ENCODE data around the gene SLC25A10. TPM values are rescaled to one million over a fixed set of nuclear protein-coding genes. Genes with fewer than 3 reads are reported as not detected.

Gene SLC25A10
- total and polyA plus RNA-seq, 2 donors (not counting 3 experiments of a cell fraction or from before 2014, with no cell fraction given) = 16.7 to 17.2 TPM

GRCh38 chr17:81717049-81717765 lies 5.1 kb downstream of the SLC25A10 start:
- Histone ChIP-seq H2AFZ (ENCODE audit: low read depth, low read length) (no peak overlapping the region), H3K4me1 (ENCODE audit: control insufficient read depth, extremely low read depth, insufficient read depth, low read length) (peaks cover 4% of the 10 kb centered on the region), H3K36me3 (ENCODE audit: control insufficient read depth in 2 of 2, extremely low read depth in 1 of 2, insufficient read depth in 2 of 2, low read length in 2 of 2) (no peaks in the 10 kb centered on the region), H4K20me1 (replicated peaks; ENCODE audit: control insufficient read depth, extremely low read depth, insufficient read depth, low read length) (no peaks in the 10 kb centered on the region), H3K9ac (replicated peaks; ENCODE audit: extremely low read depth, insufficient read depth, low read length) (no peak overlapping the region), H3K9me1 (replicated peaks; ENCODE audit: control insufficient read depth, extremely low read depth, insufficient read depth, low read length) (no peaks in the 10 kb centered on the region), H3K4me3 (replicated peaks in 1 of 3; ENCODE audit: insufficient read depth in 1 of 3, low read depth in 1 of 3, low read length in 3 of 3) (no peak overlapping the region), H3K9me3 (replicated peaks; ENCODE audit: control insufficient read depth, insufficient read depth, low read length) (no peaks in the 10 kb centered on the region), H3K27ac (ENCODE audit: insufficient read depth, low read depth, low read length) (no peak overlapping the region), H3K27me3 (ENCODE audit: control insufficient read depth in 2 of 2, insufficient read depth in 2 of 2, low read length in 2 of 2) (no peaks in the 10 kb centered on the region), H3K4me2 (ENCODE audit: insufficient read depth, low read length) (no peak overlapping the region), H3K79me2 (ENCODE audit: control insufficient read depth, insufficient read depth, low read length) (no peaks in the 10 kb centered on the region)
- BruUV-seq (replicated peaks) = no TSS peak
- POLR2A ChIA-PET = no interaction called here
- TF ChIP-seq GATA2 (IDR thresholded peaks at IDR 0.05; ENCODE audit: insufficient read depth, insufficient read length, low read depth, low read length) = no peak
- no peak for TF ChIP-seq MYC (IDR thresholded peaks at IDR 0.05; ENCODE audit: low read depth, low read length)
- TF ChIP-seq JUN (IDR thresholded peaks at IDR 0.05; ENCODE audit: borderline replicate concordance, insufficient read depth, insufficient read length, low read depth) = no peak
- no peak for TF ChIP-seq MAX (IDR thresholded peaks at IDR 0.05; ENCODE audit: insufficient read depth, insufficient read length)
- no peak for TF ChIP-seq EZH2 (IDR thresholded peaks at IDR 0.05; ENCODE audit: borderline replicate concordance, low read depth, low read length, severe bottlenecking)
- TF ChIP-seq FOS (IDR thresholded peaks at IDR 0.05; ENCODE audit: borderline replicate concordance, insufficient read depth, low read length) = no peak
- no peak for TF ChIP-seq CTCF (IDR thresholded peaks at IDR 0.05; ENCODE audit: extremely low read depth in 1 of 2, insufficient read depth in 1 of 2, low read depth in 1 of 2, low read length in 2 of 2)
- no peak for TF ChIP-seq POLR2AphosphoS5 (IDR thresholded peaks at IDR 0.05; ENCODE audit: insufficient read depth, low read depth, low read length)
- TF ChIP-seq POLR2A (IDR thresholded peaks at IDR 0.05; ENCODE audit: low read depth, low read length) = no peak
- intact Hi-C loops (cut with micrococcal nuclease) (no loop called here), dilution Hi-C loops (cut with MboI; ENCODE audit: extremely low pct_ligation_motif_present, low sequenced_read_pairs) (no loop called here)
- FAIRE-seq = no peak
- no peak for DNase-seq (ENCODE audit: low read depth, low spot score)
- CTCF ChIA-PET = no interaction called here
